PC-3 (cell line): ENCODE data around the gene RIGI. TPM values are rescaled to one million over a fixed set of nuclear protein-coding genes. Genes with fewer than 3 reads are reported as not detected.

Experiments used
- ATAC-seq: fragments of 200-7000 bp; cut with Tn5 transposase; 2 replicates; pipeline ENCODE4 v1.9.1; 2020; ENCODE audit warnings: mild to moderate bottlenecking, moderate library complexity
- BruUV-seq: library from RNA; stranded (reverse); fragments of 400-500 nt; replicated peaks from 2 replicates; lab custom pipeline; 2021; lab: Mats Ljungman, UMichigan
- CTCF ChIA-PET: fragments of 300-600 bp; sonication (Branson Sonifier 250); formaldehyde crosslinking; loops from one replicate; lab custom pipeline; 2022; ENCODE audit warnings: antibody characterized with exemption; lab: Charles Lee
- POLR2A ChIA-PET: fragments of 300-600 bp; sonication (Branson Sonifier 250); formaldehyde crosslinking; loops from one replicate; lab custom pipeline; 2022; ENCODE audit warnings: antibody characterized with exemption; ENCODE audit not compliant: unreplicated experiment; lab: Charles Lee
- DNase-seq: peaks from one replicate; pipeline ENCODE4 v3.0.0-alpha.2; 2015
- H2AFZ ChIP-seq: fragments of 300-600 bp; sonication (generic); 2 replicates; pipeline ENCODE4 v1.6.0; 2016; ENCODE audit warnings: antibody characterized with exemption, low read length
- H3F3A ChIP-seq: fragments of 300-600 bp; sonication (generic); one replicate; pipeline ENCODE4 v1.6.0; 2017; ENCODE audit warnings: antibody characterized with exemption, low read length, control low read depth, mild to moderate bottlenecking; ENCODE audit not compliant: unreplicated experiment
- H3K27ac ChIP-seq: fragments of 300-600 bp; sonication (generic); 2 replicates; pipeline ENCODE4 v1.5.1; 2016; ENCODE audit warnings: mild to moderate bottlenecking, low read length
- H3K27me3 ChIP-seq: fragments of 300-600 bp; sonication (generic); 2 replicates; pipeline ENCODE4 v1.6.1; 2016; ENCODE audit warnings: low read length, mixed read lengths
- H3K36me3 ChIP-seq: fragments of 300-600 bp; sonication (generic); 2 replicates; pipeline ENCODE4 v1.6.1; 2016; ENCODE audit warnings: low read depth, mixed run types, low read length, mixed read lengths
- H3K4me1 ChIP-seq: fragments of 300-600 bp; sonication (generic); 2 replicates; pipeline ENCODE4 v1.5.1; 2016; ENCODE audit warnings: low read length; ENCODE audit not compliant: insufficient read depth
- H3K4me2 ChIP-seq: fragments of 300-600 bp; sonication (generic); 2 replicates; pipeline ENCODE4 v1.6.0; 2016; ENCODE audit warnings: low read length
- H3K4me3 ChIP-seq: fragments of 300-600 bp; sonication (generic); 2 replicates; pipeline ENCODE4 v1.5.1; 2016; ENCODE audit warnings: mild to moderate bottlenecking, low read length, mixed read lengths
- H3K79me2 ChIP-seq: fragments of 300-600 bp; sonication (generic); 2 replicates; pipeline ENCODE4 v1.6.1; 2017; ENCODE audit warnings: low read length, mixed read lengths
- H3K9ac ChIP-seq: fragments of 300-600 bp; sonication (generic); 2 replicates; pipeline ENCODE4 v1.6.0; 2016; ENCODE audit warnings: mild to moderate bottlenecking, low read length
- H3K9me2 ChIP-seq: fragments of 300-600 bp; sonication (generic); replicated peaks from 2 replicates; pipeline ENCODE4 v1.6.1; 2016; ENCODE audit warnings: mixed run types, low read length, mixed read lengths
- H3K9me3 ChIP-seq: fragments of 300-600 bp; sonication (generic); 2 replicates; pipeline ENCODE4 v1.6.1; 2016; ENCODE audit warnings: low read length, mixed read lengths
- H4K20me1 ChIP-seq: fragments of 300-600 bp; sonication (generic); 2 replicates; pipeline ENCODE4 v1.6.1; 2016; ENCODE audit warnings: low read length, mixed read lengths
- EZH2 ChIP-seq: fragments of 300-600 bp; sonication (generic); IDR thresholded peaks from one replicate; pipeline ENCODE4 v1.6.1; 2017; ENCODE audit warnings: antibody characterized with exemption, mild to moderate bottlenecking, low read length; ENCODE audit not compliant: unreplicated experiment
- EZH2phosphoT487 ChIP-seq: fragments of 300-600 bp; sonication (generic); IDR thresholded peaks from 2 replicates; pipeline ENCODE4 v1.6.1; 2018; ENCODE audit warnings: mild to moderate bottlenecking, antibody characterized with exemption, low read length, borderline replicate concordance
- intact Hi-C: fragments of 100-400 bp; cut with micrococcal nuclease; formaldehyde crosslinking; loops from 2 replicates; pipeline ENCODE4 v1.9.0; 2023
- total RNA-seq: library from RNA; depleted of rRNA; stranded (reverse); fragments of >200 nt; gene quantifications from 2 replicates; pipeline ENCODE4 v1.2.3, GENCODE V29; 2014
- TF ChIP-seq, protein P1 (sequence below): fragments of 300-600 bp; sonication (generic); conservative IDR thresholded peaks from 2 replicates; pipeline ENCODE4 v1.5.1; 2017; ENCODE audit warnings: antibody characterized with exemption, low read depth, mild to moderate bottlenecking, low read length

The RIGI gene
- total RNA-seq, 1 experiment from 2014 or later: 5.4 TPM

DNA sequence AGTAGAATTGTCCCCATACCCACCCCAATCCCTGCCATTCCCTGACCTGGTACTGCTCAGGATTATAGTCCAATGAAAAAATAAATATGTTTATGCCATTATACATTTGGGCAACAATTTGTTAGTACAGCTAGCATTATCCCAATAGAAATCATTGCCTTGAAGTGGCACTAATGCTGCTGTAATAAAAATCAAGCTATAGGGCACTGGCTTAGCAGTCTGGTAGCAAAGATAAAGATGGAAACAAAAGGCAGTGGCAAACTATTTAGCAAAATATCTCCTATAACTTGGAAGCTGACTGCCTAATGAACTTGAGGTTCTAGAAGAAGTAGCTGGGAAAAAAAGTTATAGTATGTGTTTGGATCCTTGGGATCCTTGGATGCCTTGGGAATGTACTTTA, 28.6 kb upstream of the RIGI start:
- Histone ChIP-seq H3K79me2 (peaks cover 26% of the 10 kb centered on the region), H3K27me3 (no peaks in the 10 kb centered on the region), H3K4me1 (0 out of 2 replicates have a peak, but pooled peaks cover 9% of the 10 kb centered on the region), H3K9me2 (no peaks in the 10 kb centered on the region), H3K27ac (no peak overlapping the region), H3K36me3 (no peaks in the 10 kb centered on the region), H3K4me2 (no peak overlapping the region), H3K9ac (no peak overlapping the region), H3K4me3 (no peak overlapping the region), H2AFZ (no peak overlapping the region), H3F3A (no peaks in the 10 kb centered on the region), H3K9me3 (no peaks in the 10 kb centered on the region), H4K20me1 (peaks cover 7% of the 10 kb centered on the region; the same call in 1 of the 2 replicates)
- CTCF ChIA-PET: interaction anchor here (1.0 kb wide), 1 partner anchor 18 kb away, joined by 3 read pairs; no protein-coding TSS in a partner anchor
- no peak for ATAC-seq
- DNase-seq: no peak
- intact Hi-C loops: no loop called here
- no TSS peak for BruUV-seq
- POLR2A ChIA-PET: no interaction called here
- no peak for TF ChIP-seq EZH2phosphoT487
- TF ChIP-seq, protein P1, sequence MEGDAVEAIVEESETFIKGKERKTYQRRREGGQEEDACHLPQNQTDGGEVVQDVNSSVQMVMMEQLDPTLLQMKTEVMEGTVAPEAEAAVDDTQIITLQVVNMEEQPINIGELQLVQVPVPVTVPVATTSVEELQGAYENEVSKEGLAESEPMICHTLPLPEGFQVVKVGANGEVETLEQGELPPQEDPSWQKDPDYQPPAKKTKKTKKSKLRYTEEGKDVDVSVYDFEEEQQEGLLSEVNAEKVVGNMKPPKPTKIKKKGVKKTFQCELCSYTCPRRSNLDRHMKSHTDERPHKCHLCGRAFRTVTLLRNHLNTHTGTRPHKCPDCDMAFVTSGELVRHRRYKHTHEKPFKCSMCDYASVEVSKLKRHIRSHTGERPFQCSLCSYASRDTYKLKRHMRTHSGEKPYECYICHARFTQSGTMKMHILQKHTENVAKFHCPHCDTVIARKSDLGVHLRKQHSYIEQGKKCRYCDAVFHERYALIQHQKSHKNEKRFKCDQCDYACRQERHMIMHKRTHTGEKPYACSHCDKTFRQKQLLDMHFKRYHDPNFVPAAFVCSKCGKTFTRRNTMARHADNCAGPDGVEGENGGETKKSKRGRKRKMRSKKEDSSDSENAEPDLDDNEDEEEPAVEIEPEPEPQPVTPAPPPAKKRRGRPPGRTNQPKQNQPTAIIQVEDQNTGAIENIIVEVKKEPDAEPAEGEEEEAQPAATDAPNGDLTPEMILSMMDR: no peak
- TF ChIP-seq EZH2: no peak

DNA sequence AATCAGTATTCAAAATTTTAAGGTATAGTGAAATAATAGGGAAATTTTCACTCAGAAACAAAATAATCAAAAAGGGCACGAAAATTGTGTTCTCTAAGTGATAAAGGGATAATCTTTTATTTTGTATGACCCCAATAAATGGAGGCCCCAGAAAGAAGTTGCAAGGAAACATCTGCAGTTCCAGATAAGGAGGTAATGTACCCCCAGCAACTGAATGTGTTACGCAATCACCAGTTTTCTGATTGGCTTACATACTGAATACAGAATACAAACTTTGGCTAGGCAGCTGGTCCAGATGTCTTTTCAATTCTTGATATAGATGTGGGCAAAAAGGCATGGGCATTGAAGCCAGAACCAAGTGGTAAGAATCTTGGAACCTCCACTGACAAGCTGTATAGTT, 28.1 kb upstream of the RIGI start:
- no peak overlapping the region for H3K27ac ChIP-seq
- ATAC-seq: no peak
- H3K4me2 ChIP-seq: no peak overlapping the region
- POLR2A ChIA-PET: no interaction called here
- no peaks in the 10 kb centered on the region for H3K9me2 ChIP-seq
- TF ChIP-seq EZH2phosphoT487 (no peak), EZH2 (no peak)
- TF ChIP-seq, protein P1: no peak
- peaks cover 7% of the 10 kb centered on the region; the same call in 1 of the 2 replicates for H4K20me1 ChIP-seq
- H3K4me1 ChIP-seq: 0 out of 2 replicates have a peak, but pooled peaks cover 9% of the 10 kb centered on the region
- H3F3A ChIP-seq: no peaks in the 10 kb centered on the region
- no peaks in the 10 kb centered on the region for H3K9me3 ChIP-seq
- H3K79me2 ChIP-seq: peaks cover 29% of the 10 kb centered on the region
- no peak for DNase-seq
- H3K27me3 ChIP-seq: no peaks in the 10 kb centered on the region
- BruUV-seq: no TSS peak
- no peak overlapping the region for H2AFZ ChIP-seq
- CTCF ChIA-PET: interaction anchor here (1.0 kb wide), 1 partner anchor 18 kb away, joined by 3 read pairs; no protein-coding TSS in a partner anchor
- intact Hi-C loops: no loop called here
- no peak overlapping the region for H3K4me3 ChIP-seq
- H3K36me3 ChIP-seq: no peaks in the 10 kb centered on the region
- no peak overlapping the region for H3K9ac ChIP-seq

DNA sequence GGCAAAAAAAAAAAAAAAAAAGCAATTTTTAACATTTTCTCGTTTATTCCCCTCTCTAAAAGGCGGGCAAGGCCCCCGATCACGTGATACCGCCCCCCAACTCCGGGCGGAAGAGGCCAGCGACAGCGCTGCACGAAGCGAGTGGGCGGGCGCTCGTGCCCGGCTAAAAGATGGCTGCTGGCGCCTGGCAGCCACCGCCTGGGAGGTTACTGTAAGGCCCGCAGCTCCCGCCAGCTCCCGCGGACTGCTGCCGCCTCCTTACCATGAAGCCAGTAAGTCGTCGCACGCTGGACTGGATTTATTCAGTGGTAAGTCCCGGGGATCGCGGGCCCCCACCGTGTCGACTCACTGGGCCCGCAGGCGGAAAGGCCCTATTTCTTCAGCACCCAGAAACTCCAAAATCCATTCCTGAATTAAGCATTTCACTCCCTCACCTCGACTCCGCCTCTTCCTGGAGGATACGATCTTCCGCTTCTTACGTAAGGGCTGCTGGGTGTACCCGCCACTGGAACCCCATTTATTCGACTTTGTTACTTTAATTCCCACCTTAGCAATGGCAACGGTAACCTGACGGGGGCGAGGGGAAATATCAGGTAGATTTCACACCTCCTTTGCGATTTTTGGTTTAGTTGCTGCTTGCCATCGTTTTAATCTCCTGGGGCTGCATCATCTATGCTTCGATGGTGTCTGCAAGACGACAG, 26.3 kb upstream of the RIGI start, which contains the start of the genes SMIM27 and TOPORS:
TSS of gene SMIM27 (plus strand) at position 156 of the 701 bp plus-strand sequence. CDS start at position 264, 108 bp downstream.
TSS of gene TOPORS (minus strand) at position 415 of the 701 bp plus-strand sequence. CDS start at position 265, 150 bp downstream.
- Histone ChIP-seq H3K4me1 (0 out of 2 replicates have a peak, but pooled peaks cover 9% of the 10 kb centered on the region), H3K27ac (peak within 1 kb of the TSS; percentile 76), H3F3A (no peaks in the 10 kb centered on the region), H2AFZ (peak within 1 kb of the TSS; percentile 77), H3K27me3 (no peaks in the 10 kb centered on the region), H3K4me2 (peak within 1 kb of the TSS; percentile 96), H3K9me3 (no peaks in the 10 kb centered on the region), H3K9ac (peak within 1 kb of the TSS; percentile 93), H3K79me2 (peaks cover 47% of the 10 kb centered on the region), H3K4me3 (peak within 1 kb of the TSS; percentile 89), H3K9me2 (no peaks in the 10 kb centered on the region), H3K36me3 (no peaks in the 10 kb centered on the region), H4K20me1 (peaks cover 7% of the 10 kb centered on the region; the same call in 1 of the 2 replicates)
- ChIA-PET POLR2A (no interaction called here), CTCF (no interaction called here)
- BruUV-seq: TSS peak; percentile 70
- TF ChIP-seq, protein P1: no peak
- TF ChIP-seq EZH2phosphoT487: no peak
- no peak for TF ChIP-seq EZH2
- intact Hi-C loops: loop anchor here (1.0 kb wide), 1 partner anchor 168 kb away; the partner anchor contains the start of gene ACO1
- peak; percentile 81 for DNase-seq
- peak; percentile 78 for ATAC-seq
